HL-60 (cell line): ENCODE measurements around the gene GZMA.
"Not testable (repeated sequence)": the region's sequence is repeated elsewhere in the genome, so short reads cannot be mapped to it uniquely, and the experiment has no call there.

ENCODE experiments used
- CTCF ChIP-seq: IDR thresholded peaks from one replicate; pipeline ENCODE4 v1.5.1; 2011; ENCODE audit warnings: low read length, control low read depth, inconsistent platforms; ENCODE audit not compliant: insufficient read depth
- GABPA ChIP-seq: IDR thresholded peaks from 2 replicates; pipeline ENCODE4 v1.6.1; 2012; ENCODE audit warnings: low read depth
- POLR2AphosphoS5 ChIP-seq: IDR thresholded peaks from 2 replicates; pipeline ENCODE4 v1.6.1; 2012; ENCODE audit warnings: low read depth
- REST ChIP-seq: IDR thresholded peaks from 2 replicates; pipeline ENCODE4 v1.6.1; 2012; ENCODE audit warnings: low read depth; ENCODE audit not compliant: insufficient replicate concordance
- SPI1 ChIP-seq: IDR thresholded peaks from 2 replicates; pipeline ENCODE4 v1.6.1; 2012; ENCODE audit warnings: low read depth, mild to moderate bottlenecking, borderline replicate concordance

GRCh38 chr5:55091011-55091410 is 11.4 kb upstream of the GZMA start:
- TF ChIP-seq CTCF, POLR2AphosphoS5, REST, SPI1, GABPA: not testable (repeated sequence)
